HG02885 (cell line): ENCODE data around the gene TMEM270.
A peak's percentile ranks its signal among the peaks of the same experiment; 100 is the strongest.

Experiments used
- ATAC-seq: cut with Tn5 transposase; IDR thresholded peaks from one replicate; pipeline ENCODE4 v1.9.1; 2021; ENCODE audit warnings: mild to moderate bottlenecking; ENCODE audit not compliant: unreplicated experiment, poor library complexity

Gene TMEM270

GRCh38 chr7:73851410-73852338, 9.3 kb upstream of the TMEM270 start:
- peak; percentile 90 for ATAC-seq

- ATAC-seq = no peak
Measured at GRCh38 chr7:73852500-73852899, 8.5 kb upstream of the TMEM270 start.

GRCh38 chr7:73856941-73857340, 4.0 kb upstream of the TMEM270 start:
- ATAC-seq = no peak

- ATAC-seq = no peak
Measured at GRCh38 chr7:73858807-73859206, 2.2 kb upstream of the TMEM270 start.

GRCh38 chr7:73861305-73861704, 346 bp downstream of the TMEM270 start:
- no peak for ATAC-seq

GRCh38 chr7:73864981-73865711, 4.2 kb downstream of the TMEM270 start:
- ATAC-seq = no peak

GRCh38 chr7:73865738-73866445, 4.9 kb downstream of the TMEM270 start:
- ATAC-seq = no peak

GRCh38 chr7:73866446-73866767, 5.4 kb downstream of the TMEM270 start:
- no peak for ATAC-seq

- ATAC-seq = no peak
Measured at GRCh38 chr7:73869011-73869798, 8.2 kb downstream of the TMEM270 start.

- no peak for ATAC-seq
Measured at GRCh38 chr7:73870041-73870492, 9.1 kb downstream of the TMEM270 start.

GRCh38 chr7:73871163-73872011, 10.4 kb downstream of the TMEM270 start:
- no peak for ATAC-seq

- ATAC-seq = no peak
Measured at GRCh38 chr7:73872056-73872908, 11.3 kb downstream of the TMEM270 start.

- ATAC-seq = no peak
Measured at GRCh38 chr7:73876361-73876760, 15.4 kb downstream of the TMEM270 start.

- ATAC-seq = no peak
Measured at GRCh38 chr7:73876973-73877372, 16.0 kb downstream of the TMEM270 start.

- ATAC-seq = no peak
Measured at GRCh38 chr7:73879977-73880681, 19.2 kb downstream of the TMEM270 start.

- no peak for ATAC-seq
Measured at GRCh38 chr7:73880755-73881328, 19.9 kb downstream of the TMEM270 start.

- ATAC-seq = no peak
Measured at GRCh38 chr7:73881352-73882046, 20.5 kb downstream of the TMEM270 start.
